A549 (cell line): ENCODE data around the gene CUL2.

ENCODE experiments used
- CHD4 ChIP-seq: fragments of 200-600 bp; sonication (generic); IDR thresholded peaks from 2 replicates; pipeline ENCODE4 v1.6.1; 2016; ENCODE audit warnings: antibody characterized with exemption, mild to moderate bottlenecking, borderline replicate concordance
- EHMT2 ChIP-seq: fragments of 200-600 bp; sonication (generic); IDR thresholded peaks from 2 replicates; pipeline ENCODE4 v1.6.1; 2016; ENCODE audit warnings: antibody characterized with exemption, low read depth, mild to moderate bottlenecking, moderate library complexity
- EP300 ChIP-seq, 2 experiments: fragments of >200 bp; sonication (Bioruptor Twin); formaldehyde crosslinking; IDR thresholded peaks; 2 replicates in 1 of 2; 3 replicates in 1 of 2; pipeline ENCODE4 v1.6.1; 2016 to 2017
- KDM5A ChIP-seq: fragments of 200-600 bp; sonication (generic); IDR thresholded peaks from 2 replicates; pipeline ENCODE4 v1.6.1; 2016; ENCODE audit warnings: antibody characterized with exemption, mild to moderate bottlenecking
- NFE2L2 ChIP-seq: fragments of 150-350 bp; conservative IDR thresholded peaks from 2 replicates; pipeline ENCODE4 v1.6.1; 2014; ENCODE audit warnings: low read length
- RCOR1 ChIP-seq: fragments of 150-350 bp; IDR thresholded peaks from 2 replicates; pipeline ENCODE4 v1.6.1; 2014; ENCODE audit warnings: antibody characterized with exemption, low read length, low read depth
- RNF2 ChIP-seq: fragments of 200-600 bp; sonication (generic); IDR thresholded peaks from 2 replicates; pipeline ENCODE4 v1.6.1; 2016; ENCODE audit warnings: low read depth, mild to moderate bottlenecking, antibody characterized with exemption, moderate library complexity, borderline replicate concordance
- ZC3H11A ChIP-seq: fragments of 450-650 bp; IDR thresholded peaks from 2 replicates; pipeline ENCODE4 v1.6.1; 2014; ENCODE audit warnings: antibody characterized with exemption, mild to moderate bottlenecking
- TF ChIP-seq, protein P1 (sequence below): fragments of >200 bp; sonication (Bioruptor Twin); formaldehyde crosslinking; IDR thresholded peaks from 3 replicates; pipeline ENCODE4 v1.5.1; 2016
- TF ChIP-seq, protein P2 (sequence below): IDR thresholded peaks from 2 replicates; pipeline ENCODE4 v1.6.1; 2012; ENCODE audit warnings: low read depth, borderline replicate concordance

DNA sequence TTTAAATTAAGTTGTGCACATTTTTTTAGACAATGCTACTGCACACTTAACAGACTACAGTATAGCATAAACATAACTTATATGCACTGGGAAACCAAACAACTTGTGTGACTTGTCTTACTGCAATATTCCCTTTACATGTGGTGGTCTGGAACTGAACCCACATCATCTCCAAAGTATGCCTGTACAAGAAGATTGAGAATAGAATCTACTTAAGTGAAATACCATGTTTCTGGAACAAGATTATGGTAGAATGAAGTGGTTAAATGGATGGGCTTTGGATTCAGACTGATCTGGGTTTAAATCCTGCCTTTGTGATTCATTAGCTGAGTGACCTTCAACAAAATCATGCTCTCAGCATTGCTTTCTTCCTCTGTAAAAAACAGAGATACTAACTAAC lies 30.7 kb downstream of the CUL2 start:
- TF ChIP-seq RNF2 (no peak), CHD4 (no peak), EHMT2 (no peak), EP300 (IDR thresholded peaks at IDR 0.05) (no peak), KDM5A (no peak), ZC3H11A (no peak), NFE2L2 (no peak), RCOR1 (no peak)
- TF ChIP-seq, protein P1, sequence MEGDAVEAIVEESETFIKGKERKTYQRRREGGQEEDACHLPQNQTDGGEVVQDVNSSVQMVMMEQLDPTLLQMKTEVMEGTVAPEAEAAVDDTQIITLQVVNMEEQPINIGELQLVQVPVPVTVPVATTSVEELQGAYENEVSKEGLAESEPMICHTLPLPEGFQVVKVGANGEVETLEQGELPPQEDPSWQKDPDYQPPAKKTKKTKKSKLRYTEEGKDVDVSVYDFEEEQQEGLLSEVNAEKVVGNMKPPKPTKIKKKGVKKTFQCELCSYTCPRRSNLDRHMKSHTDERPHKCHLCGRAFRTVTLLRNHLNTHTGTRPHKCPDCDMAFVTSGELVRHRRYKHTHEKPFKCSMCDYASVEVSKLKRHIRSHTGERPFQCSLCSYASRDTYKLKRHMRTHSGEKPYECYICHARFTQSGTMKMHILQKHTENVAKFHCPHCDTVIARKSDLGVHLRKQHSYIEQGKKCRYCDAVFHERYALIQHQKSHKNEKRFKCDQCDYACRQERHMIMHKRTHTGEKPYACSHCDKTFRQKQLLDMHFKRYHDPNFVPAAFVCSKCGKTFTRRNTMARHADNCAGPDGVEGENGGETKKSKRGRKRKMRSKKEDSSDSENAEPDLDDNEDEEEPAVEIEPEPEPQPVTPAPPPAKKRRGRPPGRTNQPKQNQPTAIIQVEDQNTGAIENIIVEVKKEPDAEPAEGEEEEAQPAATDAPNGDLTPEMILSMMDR, result no peak
- TF ChIP-seq, protein P2, sequence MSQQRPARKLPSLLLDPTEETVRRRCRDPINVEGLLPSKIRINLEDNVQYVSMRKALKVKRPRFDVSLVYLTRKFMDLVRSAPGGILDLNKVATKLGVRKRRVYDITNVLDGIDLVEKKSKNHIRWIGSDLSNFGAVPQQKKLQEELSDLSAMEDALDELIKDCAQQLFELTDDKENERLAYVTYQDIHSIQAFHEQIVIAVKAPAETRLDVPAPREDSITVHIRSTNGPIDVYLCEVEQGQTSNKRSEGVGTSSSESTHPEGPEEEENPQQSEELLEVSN, result no peak
